Esophagus muscularis mucosa (tissue), 3 donors: ENCODE results near the gene SRXN1.

Experiments
- POLR2A ChIP-seq: fragments of 450-650 bp; IDR thresholded peaks from one replicate; pipeline ENCODE4 v1.6.1; 2017; ENCODE audit warnings: antibody characterized with exemption, moderate library complexity, mild to moderate bottlenecking, low read depth
- POLR2AphosphoS5 ChIP-seq, 2 donors: sonication (generic); formaldehyde crosslinking; IDR thresholded peaks; one replicate each; pipeline ENCODE4 v1.6.1; 2017; ENCODE audit warnings: antibody characterized with exemption in 2 of 2
- TF ChIP-seq, protein P1 (sequence below), 3 experiments: fragments of 200-600 bp in 2 of 3; fragments of 450-650 bp in 1 of 3; sonication (generic) in 2 of 3; IDR thresholded peaks; one replicate each; pipeline ENCODE4 v1.5.1; 2017 to 2019; ENCODE audit warnings: antibody characterized with exemption in 3 of 3, mild to moderate bottlenecking in 2 of 3, moderate library complexity in 1 of 3

DNA sequence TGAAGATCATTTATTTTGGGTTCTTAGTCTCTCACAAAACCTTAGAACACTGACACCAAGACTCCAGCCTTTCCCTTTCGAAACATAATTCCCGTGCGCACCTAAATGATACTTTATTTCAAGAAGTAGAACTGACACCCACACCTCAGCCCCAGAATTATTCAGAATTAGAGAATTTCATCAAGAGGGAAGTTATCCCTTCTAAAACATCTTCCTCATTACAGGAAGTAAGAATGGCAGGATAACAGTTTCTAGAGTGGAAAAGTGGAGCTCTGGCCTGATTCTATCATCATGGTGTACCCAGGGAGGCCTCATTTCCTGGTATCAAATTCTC is 1.4 kb upstream of the SRXN1 start:
- TF ChIP-seq, protein P1, sequence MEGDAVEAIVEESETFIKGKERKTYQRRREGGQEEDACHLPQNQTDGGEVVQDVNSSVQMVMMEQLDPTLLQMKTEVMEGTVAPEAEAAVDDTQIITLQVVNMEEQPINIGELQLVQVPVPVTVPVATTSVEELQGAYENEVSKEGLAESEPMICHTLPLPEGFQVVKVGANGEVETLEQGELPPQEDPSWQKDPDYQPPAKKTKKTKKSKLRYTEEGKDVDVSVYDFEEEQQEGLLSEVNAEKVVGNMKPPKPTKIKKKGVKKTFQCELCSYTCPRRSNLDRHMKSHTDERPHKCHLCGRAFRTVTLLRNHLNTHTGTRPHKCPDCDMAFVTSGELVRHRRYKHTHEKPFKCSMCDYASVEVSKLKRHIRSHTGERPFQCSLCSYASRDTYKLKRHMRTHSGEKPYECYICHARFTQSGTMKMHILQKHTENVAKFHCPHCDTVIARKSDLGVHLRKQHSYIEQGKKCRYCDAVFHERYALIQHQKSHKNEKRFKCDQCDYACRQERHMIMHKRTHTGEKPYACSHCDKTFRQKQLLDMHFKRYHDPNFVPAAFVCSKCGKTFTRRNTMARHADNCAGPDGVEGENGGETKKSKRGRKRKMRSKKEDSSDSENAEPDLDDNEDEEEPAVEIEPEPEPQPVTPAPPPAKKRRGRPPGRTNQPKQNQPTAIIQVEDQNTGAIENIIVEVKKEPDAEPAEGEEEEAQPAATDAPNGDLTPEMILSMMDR (IDR thresholded peaks at IDR 0.05) = no peak
- no peak for TF ChIP-seq POLR2AphosphoS5 (IDR thresholded peaks at IDR 0.05)
- TF ChIP-seq POLR2A = no peak
